NCI-H82 treated with DMSO at 0.1 percent for 48 hours (cell line): ENCODE data around the gene TMEM242.

Experiments used
- DNase-seq: peaks from one replicate; lab custom pipeline; 2025; ENCODE audit not compliant: unreplicated experiment; lab: John Stamatoyannopoulos, UW

TMEM242 gene

GRCh38 chr6:157272372-157272771, 50.9 kb downstream of the TMEM242 start:
- no peak for DNase-seq

- no peak for DNase-seq
Observed at GRCh38 chr6:157271911-157272310, 51.4 kb downstream of the TMEM242 start.

GRCh38 chr6:157271441-157271840, 51.9 kb downstream of the TMEM242 start:
- DNase-seq = no peak

GRCh38 chr6:157270916-157271315, 52.4 kb downstream of the TMEM242 start:
- DNase-seq = no peak

- no peak for DNase-seq
Observed at GRCh38 chr6:157270308-157270707, 53.0 kb downstream of the TMEM242 start.

- DNase-seq = no peak
Observed at GRCh38 chr6:157269261-157269794, 54.0 kb downstream of the TMEM242 start.

- no peak for DNase-seq
Observed at GRCh38 chr6:157268835-157269234, 54.5 kb downstream of the TMEM242 start.

GRCh38 chr6:157268396-157268795, 54.9 kb downstream of the TMEM242 start:
- no peak for DNase-seq

- DNase-seq = no peak
Observed at GRCh38 chr6:157267654-157268053, 55.7 kb downstream of the TMEM242 start.

- DNase-seq = no peak
Observed at GRCh38 chr6:157267109-157267611, 56.2 kb downstream of the TMEM242 start.

GRCh38 chr6:157266274-157267101, 56.8 kb downstream of the TMEM242 start:
- no peak for DNase-seq

GRCh38 chr6:157265635-157266034, 57.7 kb downstream of the TMEM242 start:
- DNase-seq = no peak

- no peak for DNase-seq
Observed at GRCh38 chr6:157265186-157265585, 58.1 kb downstream of the TMEM242 start.

GRCh38 chr6:157264701-157265100, 58.6 kb downstream of the TMEM242 start:
- DNase-seq = no peak

GRCh38 chr6:157263881-157264397, 59.4 kb downstream of the TMEM242 start:
- DNase-seq = no peak

- no peak for DNase-seq
Observed at GRCh38 chr6:157263146-157263545, 60.2 kb downstream of the TMEM242 start.

- no peak for DNase-seq
Observed at GRCh38 chr6:157261606-157262005, 61.7 kb downstream of the TMEM242 start.

- no peak for DNase-seq
Observed at GRCh38 chr6:157260735-157261410, 62.4 kb downstream of the TMEM242 start.

- DNase-seq = no peak
Observed at GRCh38 chr6:157259443-157259842, 63.9 kb downstream of the TMEM242 start.

- no peak for DNase-seq
Observed at GRCh38 chr6:157258878-157259277, 64.4 kb downstream of the TMEM242 start.

GRCh38 chr6:157255079-157255478, 68.2 kb downstream of the TMEM242 start:
- DNase-seq = no peak

- no peak for DNase-seq
Observed at GRCh38 chr6:157254538-157254937, 68.8 kb downstream of the TMEM242 start.
